Endothelial cell of umbilical vein (primary cell): ENCODE measurements around the gene PARP16. TPM values are rescaled to one million over a fixed set of nuclear protein-coding genes. Genes with fewer than 3 reads are reported as not detected.

Experiments used
- BruUV-seq: library from RNA; stranded (reverse); fragments of 400-500 nt; replicated peaks from 2 replicates; lab custom pipeline; 2021; lab: Mats Ljungman, UMichigan
- CTCF ChIA-PET: fragments of 300-600, 350-600 bp; sonication (Branson Sonifier 250); formaldehyde crosslinking; loops from one replicate; lab custom pipeline; 2021; ENCODE audit warnings: antibody characterized with exemption, inconsistent platforms; lab: Charles Lee
- POLR2A ChIA-PET: fragments of 300-600, 350-600 bp; sonication (Branson Sonifier 250); formaldehyde crosslinking; loops from one replicate; lab custom pipeline; 2021; ENCODE audit warnings: antibody characterized with exemption, inconsistent platforms; lab: Charles Lee
- DNase-seq: peaks from one replicate; pipeline ENCODE4 v3.0.0-alpha.2; 2011; ENCODE audit warnings: low read depth, low spot score
- FAIRE-seq: peaks from 2 replicates; lab custom pipeline; 2011; peaks lifted over from hg19 to GRCh38; lab: Jason Lieb, UNC
- H2AFZ ChIP-seq: 2 replicates; pipeline ENCODE4 v1.6.0; 2012; ENCODE audit warnings: low read depth, low read length, control low read depth, inconsistent platforms
- H3K27ac ChIP-seq: 2 replicates; pipeline ENCODE4 v1.5.1; 2011; ENCODE audit warnings: low read depth, mild to moderate bottlenecking, control low read depth, low read length, moderate library complexity; ENCODE audit not compliant: insufficient read depth
- H3K27me3 ChIP-seq, 2 experiments: 2 replicates each; pipeline versions ENCODE4 v1.6.0 to v1.6.1; 2011; ENCODE audit warnings: low read length in 2 of 2, mixed read lengths in 1 of 2; ENCODE audit not compliant: control insufficient read depth in 2 of 2, insufficient read depth in 2 of 2
- H3K36me3 ChIP-seq, 2 experiments: 2 replicates in 1 of 2; 3 replicates in 1 of 2; pipeline ENCODE4 v1.5.1; 2011; ENCODE audit warnings: low read length in 2 of 2, mild to moderate bottlenecking in 1 of 2, moderate library complexity in 1 of 2; ENCODE audit not compliant: control insufficient read depth in 2 of 2, insufficient read depth in 2 of 2; ENCODE audit errors: extremely low read depth in 1 of 2
- H3K4me1 ChIP-seq: 3 replicates; pipeline ENCODE4 v1.5.1; 2011; ENCODE audit warnings: mild to moderate bottlenecking, low read length; ENCODE audit not compliant: control insufficient read depth, insufficient read depth; ENCODE audit errors: extremely low read depth
- H3K4me2 ChIP-seq: 2 replicates; pipeline ENCODE4 v1.6.1; 2011; ENCODE audit warnings: low read length, control low read depth, mixed read lengths; ENCODE audit not compliant: insufficient read depth
- H3K4me3 ChIP-seq, 3 experiments: fragments of 200-600 bp in 1 of 3; sonication (generic), shearing (Covaris generic) in 1 of 3; replicated peaks in 1 of 3; 2 replicates each; pipeline ENCODE4 v1.5.1; 2011 to 2016; ENCODE audit warnings: control low read depth in 3 of 3, low read length in 3 of 3, mild to moderate bottlenecking in 2 of 3, inconsistent platforms in 1 of 3, low read depth in 1 of 3, moderate library complexity in 1 of 3; ENCODE audit not compliant: insufficient read depth in 1 of 3
- H3K79me2 ChIP-seq: 2 replicates; pipeline ENCODE4 v1.6.0; 2012; ENCODE audit warnings: low read length, inconsistent platforms; ENCODE audit not compliant: control insufficient read depth, insufficient read depth
- H3K9ac ChIP-seq: replicated peaks from 2 replicates; pipeline ENCODE3; 2011; ENCODE audit warnings: low read length, control low read depth; ENCODE audit not compliant: insufficient read depth; ENCODE audit errors: extremely low read depth
- H3K9me1 ChIP-seq: replicated peaks from 3 replicates; pipeline ENCODE4 v1.6.0; 2011; ENCODE audit warnings: mild to moderate bottlenecking, low read length; ENCODE audit not compliant: control insufficient read depth, insufficient read depth; ENCODE audit errors: extremely low read depth
- H3K9me3 ChIP-seq: replicated peaks from 2 replicates; pipeline ENCODE4 v1.5.1; 2012; ENCODE audit warnings: low read length, inconsistent platforms; ENCODE audit not compliant: control insufficient read depth, insufficient read depth
- H4K20me1 ChIP-seq: replicated peaks from 2 replicates; pipeline ENCODE3; 2011; ENCODE audit warnings: mild to moderate bottlenecking, low read length; ENCODE audit not compliant: control insufficient read depth, insufficient read depth; ENCODE audit errors: extremely low read depth
- CTCF ChIP-seq, 2 donors: IDR thresholded peaks; 1 replicate in 1 of 2; 2 replicates in 1 of 2; pipeline ENCODE4 v1.5.1; 2011; ENCODE audit warnings: low read length in 2 of 2, mild to moderate bottlenecking in 2 of 2, moderate library complexity in 2 of 2, control low read depth in 1 of 2, inconsistent platforms in 1 of 2, low read depth in 1 of 2; ENCODE audit not compliant: insufficient read depth in 1 of 2; ENCODE audit errors: extremely low read depth in 1 of 2
- EZH2 ChIP-seq: IDR thresholded peaks from 2 replicates; pipeline ENCODE4 v1.6.1; 2012; ENCODE audit warnings: borderline replicate concordance, low read depth, mild to moderate bottlenecking, moderate library complexity, low read length, inconsistent platforms; ENCODE audit not compliant: severe bottlenecking
- FOS ChIP-seq: IDR thresholded peaks from 2 replicates; pipeline ENCODE4 v1.6.1; 2011; ENCODE audit warnings: mild to moderate bottlenecking, low read length, moderate library complexity, borderline replicate concordance; ENCODE audit not compliant: insufficient read depth
- GATA2 ChIP-seq: IDR thresholded peaks from 2 replicates; pipeline ENCODE4 v1.7.0; 2011; ENCODE audit warnings: low read depth, mild to moderate bottlenecking, moderate library complexity, mixed read lengths, low read length; ENCODE audit not compliant: insufficient read length, insufficient read depth
- JUN ChIP-seq: IDR thresholded peaks from 2 replicates; pipeline ENCODE4 v1.6.1; 2011; ENCODE audit warnings: borderline replicate concordance, low read depth; ENCODE audit not compliant: insufficient read length, insufficient read depth
- MYC ChIP-seq: IDR thresholded peaks from one replicate; pipeline ENCODE4 v1.6.1; 2011; ENCODE audit warnings: mild to moderate bottlenecking, low read depth, low read length
- POLR2A ChIP-seq: IDR thresholded peaks from 2 replicates; pipeline ENCODE4 v1.6.1; 2012; ENCODE audit warnings: low read depth, mild to moderate bottlenecking, control low read depth, low read length
- POLR2AphosphoS5 ChIP-seq: IDR thresholded peaks from 2 replicates; pipeline ENCODE4 v1.6.1; 2012; ENCODE audit warnings: low read depth, mild to moderate bottlenecking, control low read depth, low read length, moderate library complexity; ENCODE audit not compliant: insufficient read depth
- dilution Hi-C: fragments of 300-500 bp; cut with MboI; formaldehyde crosslinking; loops from one replicate; pipeline ENCODE4 v1.15.0; 2019; ENCODE audit warnings: low sequenced_read_pairs; ENCODE audit not compliant: extremely low pct_ligation_motif_present
- intact Hi-C: fragments of 100-400 bp; cut with micrococcal nuclease; formaldehyde crosslinking; loops from one replicate; pipeline ENCODE4 v1.10.0; 2022
- polyA plus RNA-seq, 4 experiments: library from polyadenylated mRNA; depleted of rRNA in 3 of 4; stranded (reverse) in 3 of 4; unstranded in 1 of 4; fragments of >200 nt; gene quantifications; 2 replicates each; pipeline versions ENCODE4 v1.2.1 to v1.2.3, GENCODE V29; 2011 to 2012; ENCODE audit warnings: missing spikeins in 1 of 4
- total RNA-seq: library from RNA; stranded (reverse); gene quantifications from 2 replicates; pipeline ENCODE4 v1.2.3, GENCODE V29; 2021
- TF ChIP-seq, protein P1 (sequence below): IDR thresholded peaks from 2 replicates; pipeline ENCODE4 v1.6.1; 2011; ENCODE audit not compliant: insufficient read depth, insufficient read length

PARP16 gene
- total and polyA plus RNA-seq, 2 donors (not counting 3 experiments of a cell fraction or from before 2014, with no cell fraction given) = 3.9 to 6.3 TPM

DNA sequence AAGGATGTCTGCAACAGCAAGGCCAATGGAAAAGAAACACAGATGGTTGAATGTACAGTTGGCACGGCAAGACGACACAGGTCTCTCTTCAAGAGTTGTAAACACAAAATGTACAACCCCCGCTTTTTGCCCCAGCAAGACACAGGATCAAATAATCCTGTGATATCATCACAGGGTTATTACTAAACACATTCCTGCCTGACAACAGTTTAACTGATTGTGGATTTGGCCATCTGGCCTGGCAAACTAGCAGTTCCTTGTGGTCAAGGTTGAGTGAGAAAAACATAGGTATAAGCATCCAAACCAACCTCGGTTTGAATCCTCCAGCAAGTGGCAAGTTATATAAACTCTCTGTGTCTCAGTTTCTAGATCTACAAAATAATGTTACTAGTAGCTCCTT lies 23.4 kb downstream of the PARP16 start:
- Histone ChIP-seq H3K4me1 (no peaks in the 10 kb centered on the region), H3K27me3 (no peaks in the 10 kb centered on the region), H3K4me3 (no peak overlapping the region), H4K20me1 (no peaks in the 10 kb centered on the region), H3K9me3 (no peaks in the 10 kb centered on the region), H3K4me2 (no peak overlapping the region), H3K9me1 (no peaks in the 10 kb centered on the region), H2AFZ (no peak overlapping the region), H3K9ac (no peak overlapping the region), H3K79me2 (no peaks in the 10 kb centered on the region), H3K36me3 (peaks cover 2 to 12% of the 10 kb centered on the region in 2 experiments), H3K27ac (no peak overlapping the region)
- FAIRE-seq = no peak
- DNase-seq = no peak
- CTCF ChIA-PET = no interaction called here
- TF ChIP-seq, protein P1, sequence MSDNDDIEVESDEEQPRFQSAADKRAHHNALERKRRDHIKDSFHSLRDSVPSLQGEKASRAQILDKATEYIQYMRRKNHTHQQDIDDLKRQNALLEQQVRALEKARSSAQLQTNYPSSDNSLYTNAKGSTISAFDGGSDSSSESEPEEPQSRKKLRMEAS = no peak
- TF ChIP-seq GATA2 = no peak
- no peak for TF ChIP-seq FOS
- intact Hi-C loops (no loop called here), dilution Hi-C loops (no loop called here)
- POLR2A ChIA-PET = no interaction called here
- no TSS peak for BruUV-seq

DNA sequence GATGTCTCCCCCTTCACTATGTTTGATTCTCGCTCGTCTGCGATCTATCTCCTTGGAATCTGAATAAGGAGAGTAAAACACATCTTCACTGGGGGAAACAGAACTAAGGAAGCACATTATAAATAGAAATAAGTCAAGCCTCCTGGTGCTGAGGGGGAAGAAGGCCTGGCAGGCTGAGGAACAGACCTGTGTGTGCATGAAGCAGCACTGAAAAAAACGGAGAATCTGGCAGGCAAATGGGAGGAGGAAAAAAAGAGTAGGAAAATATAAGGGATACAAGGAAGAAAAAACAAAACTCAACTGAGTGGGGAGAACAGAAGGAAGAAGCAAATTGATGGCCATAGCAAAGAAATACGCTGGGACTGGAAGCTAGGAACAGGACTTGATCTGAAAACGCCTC lies 25.7 kb downstream of the PARP16 start:
- no TSS peak for BruUV-seq
- no peaks in the 10 kb centered on the region for H3K9me1 ChIP-seq
- no peak for DNase-seq
- intact Hi-C loops (no loop called here), dilution Hi-C loops (no loop called here)
- FAIRE-seq = no peak
- no peaks in the 10 kb centered on the region for H3K4me1 ChIP-seq
- H2AFZ ChIP-seq = no peak overlapping the region
- no peaks in the 10 kb centered on the region for H3K9me3 ChIP-seq
- H3K79me2 ChIP-seq = no peaks in the 10 kb centered on the region
- peaks cover 2 to 12% of the 10 kb centered on the region in 2 experiments for H3K36me3 ChIP-seq
- ChIA-PET CTCF (interaction anchor here (1.4 kb wide), 1 partner anchor 10 kb away, joined by 3 read pairs; no protein-coding TSS in a partner anchor), POLR2A (no interaction called here)
- no peak for TF ChIP-seq GATA2
- no peak for TF ChIP-seq EZH2
- TF ChIP-seq FOS = no peak
- TF ChIP-seq CTCF (IDR thresholded peaks at IDR 0.05; ENCODE audit: extremely low read depth in 1 of 2, insufficient read depth in 1 of 2, low read depth in 1 of 2, low read length in 2 of 2) = no peak
- TF ChIP-seq MYC = no peak
- no peak for TF ChIP-seq POLR2AphosphoS5
- TF ChIP-seq JUN = no peak
- TF ChIP-seq, protein P1 = no peak
- no peak for TF ChIP-seq POLR2A
- H3K4me2 ChIP-seq = no peak overlapping the region
- H3K9ac ChIP-seq = no peak overlapping the region
- H3K27ac ChIP-seq = no peak overlapping the region
- no peak overlapping the region for H3K4me3 ChIP-seq
- H4K20me1 ChIP-seq = no peaks in the 10 kb centered on the region
- H3K27me3 ChIP-seq = no peaks in the 10 kb centered on the region
